Activated naive CD8-positive, alpha-beta T cell treated with anti-CD3 and anti-CD28 coated beads, Interleukin-2, amount 10 ng/mL, durations not matched to agents 7 days and 5 days (primary cell): ENCODE measurements around the gene CCSER1. TPM values are rescaled to one million over a fixed set of nuclear protein-coding genes. Genes with fewer than 3 reads are reported as not detected.

Experiments used
- ATAC-seq: fragments of 150-1000 bp; cut with Tn5 transposase; one replicate; pipeline ENCODE4 v1.10.0; 2021; ENCODE audit warnings: low read depth, moderate library complexity
- POLR2A ChIA-PET: fragments of 350-600 bp; sonication (Branson Sonifier 250); formaldehyde crosslinking; loops from one replicate; lab custom pipeline; 2021; ENCODE audit warnings: antibody characterized with exemption; lab: Charles Lee
- DNase-seq: peaks from one replicate; pipeline ENCODE4 v3.0.0; 2021
- H3K27ac Mint-ChIP-seq: one replicate; pipeline ENCODE4 v1.8.0; 2022; ENCODE audit warnings: mild to moderate bottlenecking, mixed read lengths
- H3K27me3 Mint-ChIP-seq: one replicate; pipeline ENCODE4 v1.8.0; 2022; ENCODE audit warnings: mild to moderate bottlenecking, moderate library complexity, mixed read lengths
- H3K36me3 Mint-ChIP-seq: one replicate; pipeline ENCODE4 v1.8.0; 2021; ENCODE audit warnings: mild to moderate bottlenecking, mixed read lengths
- H3K4me1 Mint-ChIP-seq: one replicate; pipeline ENCODE4 v1.8.0; 2021; ENCODE audit warnings: mixed read lengths
- H3K4me3 Mint-ChIP-seq: one replicate; pipeline ENCODE4 v1.8.0; 2022; ENCODE audit warnings: mild to moderate bottlenecking, moderate library complexity, mixed read lengths
- H3K9me3 Mint-ChIP-seq: one replicate; pipeline ENCODE4 v1.8.0; 2021; ENCODE audit warnings: mixed read lengths
- total RNA-seq, 2 experiments: library from RNA; stranded (reverse); gene quantifications; one replicate each; pipeline ENCODE4 v1.2.3, GENCODE V29; 2021

The CCSER1 gene
- total RNA-seq, 2 experiments from 2014 or later: 0.64 TPM; not detected in 1

GRCh38 chr4:91497892-91498291 is 1370.7 kb downstream of the CCSER1 start:
- Mint-ChIP-seq H3K27ac (no peak overlapping the region), H3K9me3 (no peaks in the 10 kb centered on the region), H3K4me1 (no peaks in the 10 kb centered on the region), H3K36me3 (no peaks in the 10 kb centered on the region), H3K27me3 (no peaks in the 10 kb centered on the region), H3K4me3 (no peak overlapping the region)
- no peak for ATAC-seq
- POLR2A ChIA-PET: no interaction called here
- DNase-seq: no peak

- Mint-ChIP-seq H3K27me3 (no peaks in the 10 kb centered on the region), H3K36me3 (no peaks in the 10 kb centered on the region), H3K9me3 (no peaks in the 10 kb centered on the region), H3K4me3 (no peak overlapping the region), H3K27ac (no peak overlapping the region), H3K4me1 (no peaks in the 10 kb centered on the region)
- DNase-seq (no peak), ATAC-seq (no peak)
- POLR2A ChIA-PET: no interaction called here
These were observed 1375.2 kb downstream of the CCSER1 start for GRCh38 chr4:91502365-91502764.

DNA sequence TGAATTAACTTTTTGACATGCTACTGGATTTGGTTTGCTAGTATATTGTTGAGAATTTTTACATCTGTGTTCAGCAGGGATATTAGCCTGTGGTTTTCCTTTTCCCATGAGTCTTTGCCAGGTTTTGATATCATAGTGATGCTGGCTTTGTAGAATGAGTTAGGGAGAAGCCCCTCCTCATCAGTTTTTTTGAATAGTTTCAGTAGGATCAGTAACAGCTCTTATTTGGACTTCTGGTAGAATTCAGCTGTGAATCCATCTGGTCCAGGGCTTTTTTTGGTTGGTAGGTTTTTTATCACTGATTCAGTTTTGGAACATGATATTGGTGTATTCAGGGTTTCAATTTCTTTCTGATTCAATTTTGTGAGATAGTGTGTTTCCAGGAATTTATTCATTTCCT is 1386.1 kb downstream of the CCSER1 start:
- DNase-seq (no peak), ATAC-seq (no peak)
- Mint-ChIP-seq H3K36me3 (no peaks in the 10 kb centered on the region), H3K27me3 (no peaks in the 10 kb centered on the region), H3K4me1 (no peaks in the 10 kb centered on the region), H3K4me3 (no peak overlapping the region), H3K9me3 (peaks cover 14% of the 10 kb centered on the region), H3K27ac (no peak overlapping the region)
- POLR2A ChIA-PET: no interaction called here

DNA sequence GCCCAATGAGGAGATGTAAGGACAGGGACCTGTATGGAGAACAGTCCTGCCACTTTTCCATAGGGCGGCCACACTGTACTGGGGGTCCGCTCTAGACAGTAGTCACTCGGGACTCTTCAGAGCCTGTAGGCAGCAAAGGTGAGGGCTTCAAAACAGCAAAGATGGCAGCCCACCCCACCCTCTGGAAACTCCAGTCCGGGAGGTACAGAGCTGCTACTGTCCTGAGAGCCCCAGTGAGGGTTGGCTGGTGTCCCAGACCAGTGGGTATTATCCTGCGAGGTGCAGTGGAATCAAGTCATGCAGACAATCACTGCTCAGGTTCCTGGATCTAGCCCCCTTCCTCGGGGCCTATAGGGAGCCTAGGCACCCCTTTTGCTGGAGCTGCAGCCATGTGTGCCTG is 1392.0 kb downstream of the CCSER1 start:
- Mint-ChIP-seq H3K4me3 (no peak overlapping the region), H3K9me3 (peaks cover 5% of the 10 kb centered on the region), H3K27me3 (no peaks in the 10 kb centered on the region), H3K36me3 (no peaks in the 10 kb centered on the region), H3K4me1 (no peaks in the 10 kb centered on the region), H3K27ac (no peak overlapping the region)
- DNase-seq: no peak
- no peak for ATAC-seq
- POLR2A ChIA-PET: no interaction called here

- no peak for DNase-seq
- Mint-ChIP-seq H3K27me3 (no peaks in the 10 kb centered on the region), H3K27ac (no peak overlapping the region), H3K9me3 (peaks cover 6% of the 10 kb centered on the region), H3K4me3 (no peak overlapping the region), H3K36me3 (no peaks in the 10 kb centered on the region), H3K4me1 (no peaks in the 10 kb centered on the region)
- ATAC-seq: no peak
- POLR2A ChIA-PET: no interaction called here
These were observed 1398.4 kb downstream of the CCSER1 start for GRCh38 chr4:91525621-91526020.

- H3K4me3 Mint-ChIP-seq: no peak overlapping the region
- no peaks in the 10 kb centered on the region for H3K36me3 Mint-ChIP-seq
- no peaks in the 10 kb centered on the region for H3K4me1 Mint-ChIP-seq
- peaks cover 4% of the 10 kb centered on the region for H3K9me3 Mint-ChIP-seq
- H3K27me3 Mint-ChIP-seq: no peaks in the 10 kb centered on the region
- POLR2A ChIA-PET: no interaction called here
- ATAC-seq (no peak), DNase-seq (no peak)
- H3K27ac Mint-ChIP-seq: no peak overlapping the region
These were observed 1399.9 kb downstream of the CCSER1 start for GRCh38 chr4:91527056-91527455.

DNA sequence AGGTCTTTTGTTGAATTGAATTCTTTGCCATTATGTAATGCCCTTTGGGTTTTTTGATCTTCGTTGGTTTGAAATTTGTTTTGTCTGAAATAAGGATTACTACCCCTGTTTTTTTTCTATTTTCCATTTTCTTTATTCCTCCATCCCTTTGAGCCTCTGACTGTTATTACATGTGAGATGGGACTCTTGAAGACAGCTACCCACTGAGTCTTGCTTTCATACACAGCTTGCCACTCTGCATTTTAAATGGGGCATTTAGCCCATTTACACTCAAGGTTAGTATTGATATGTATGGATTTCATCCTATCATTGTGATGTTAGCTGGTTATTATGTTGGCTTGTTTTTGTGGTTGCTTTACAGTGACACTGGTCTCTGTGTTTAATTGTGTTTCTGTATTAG is 1440.4 kb downstream of the CCSER1 start:
- POLR2A ChIA-PET: no interaction called here
- H3K4me1 Mint-ChIP-seq: no peaks in the 10 kb centered on the region
- ATAC-seq (no peak), DNase-seq (no peak)
- peaks cover 16% of the 10 kb centered on the region for H3K9me3 Mint-ChIP-seq
- no peak overlapping the region for H3K4me3 Mint-ChIP-seq
- H3K36me3 Mint-ChIP-seq: no peaks in the 10 kb centered on the region
- no peak overlapping the region for H3K27ac Mint-ChIP-seq
- no peaks in the 10 kb centered on the region for H3K27me3 Mint-ChIP-seq

GRCh38 chr4:91577864-91578263 is 1450.7 kb downstream of the CCSER1 start:
- no peaks in the 10 kb centered on the region for H3K27me3 Mint-ChIP-seq
- DNase-seq (no peak), ATAC-seq (no peak)
- H3K27ac Mint-ChIP-seq: no peak overlapping the region
- peaks cover 2% of the 10 kb centered on the region for H3K9me3 Mint-ChIP-seq
- H3K36me3 Mint-ChIP-seq: no peaks in the 10 kb centered on the region
- no peak overlapping the region for H3K4me3 Mint-ChIP-seq
- POLR2A ChIA-PET: no interaction called here
- H3K4me1 Mint-ChIP-seq: no peaks in the 10 kb centered on the region

DNA sequence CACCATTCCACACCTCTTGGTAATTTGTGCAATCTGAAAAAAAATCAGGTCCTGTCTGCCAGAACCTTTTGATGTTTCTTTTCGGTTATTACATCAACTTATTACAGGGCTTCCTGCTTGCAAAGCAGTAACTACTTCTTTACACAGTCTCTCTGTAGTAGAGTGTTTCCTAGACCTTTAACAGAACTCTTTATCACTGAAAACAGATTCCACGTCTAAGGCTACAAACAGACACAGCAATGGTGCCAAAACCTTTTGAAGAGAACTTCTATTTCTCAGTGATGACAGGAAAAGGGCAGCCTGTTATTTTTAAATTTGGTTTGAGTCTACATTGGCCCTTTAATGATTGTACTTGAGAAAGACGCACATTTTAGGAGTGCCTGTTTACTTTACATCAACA is 1463.1 kb downstream of the CCSER1 start:
- H3K36me3 Mint-ChIP-seq: no peaks in the 10 kb centered on the region
- POLR2A ChIA-PET: no interaction called here
- DNase-seq: no peak

DNA sequence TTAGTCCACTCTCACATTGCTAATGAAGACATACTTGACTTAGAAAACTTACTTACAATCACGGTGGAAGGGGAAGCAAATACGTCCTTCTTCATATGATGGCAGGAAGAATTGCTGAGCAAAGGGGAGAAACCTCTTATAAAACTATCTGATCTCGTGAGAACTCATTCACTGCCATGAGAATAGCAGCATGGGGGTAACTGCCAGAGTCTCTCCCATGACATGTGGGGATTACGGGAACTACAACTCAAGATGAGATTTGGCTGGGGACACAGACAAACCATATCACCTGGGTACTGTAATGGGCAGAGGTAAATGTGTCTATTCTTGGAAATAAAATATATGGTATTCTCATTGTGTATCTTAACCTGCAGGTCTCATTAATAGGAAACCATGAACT is 1464.9 kb downstream of the CCSER1 start:
- no peak for ATAC-seq
- Mint-ChIP-seq H3K27ac (no peak overlapping the region), H3K36me3 (no peaks in the 10 kb centered on the region), H3K27me3 (no peaks in the 10 kb centered on the region), H3K4me3 (no peak overlapping the region), H3K4me1 (no peaks in the 10 kb centered on the region), H3K9me3 (no peaks in the 10 kb centered on the region)
- DNase-seq: no peak
- POLR2A ChIA-PET: no interaction called here

More for the DNA sequence above, 1463.1 kb downstream of the CCSER1 start:
- ATAC-seq: no peak
- no peak overlapping the region for H3K27ac Mint-ChIP-seq
- no peak overlapping the region for H3K4me3 Mint-ChIP-seq
- H3K9me3 Mint-ChIP-seq: no peaks in the 10 kb centered on the region
- no peaks in the 10 kb centered on the region for H3K27me3 Mint-ChIP-seq
- no peaks in the 10 kb centered on the region for H3K4me1 Mint-ChIP-seq

DNA sequence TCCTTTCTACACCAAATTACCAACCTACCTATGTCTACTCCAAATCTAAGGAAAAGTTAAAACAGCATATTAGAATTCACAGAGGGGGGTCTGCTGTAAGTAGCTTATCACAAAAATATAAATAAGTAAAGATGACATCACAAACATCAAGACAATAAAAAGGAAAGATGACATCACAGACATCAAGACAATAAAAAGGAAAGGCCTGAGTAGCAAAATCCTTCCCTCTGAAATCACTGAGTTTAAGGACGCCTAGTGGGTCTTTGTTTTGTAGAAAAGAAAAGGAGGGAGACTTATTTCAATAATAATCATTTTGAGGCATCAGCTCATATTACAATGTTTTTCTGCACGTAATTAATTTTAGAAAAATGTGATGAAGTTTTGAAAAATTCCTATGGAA is 1469.5 kb downstream of the CCSER1 start:
- Mint-ChIP-seq H3K4me3 (no peak overlapping the region), H3K27me3 (no peaks in the 10 kb centered on the region), H3K9me3 (no peaks in the 10 kb centered on the region), H3K4me1 (no peaks in the 10 kb centered on the region), H3K36me3 (no peaks in the 10 kb centered on the region), H3K27ac (no peak overlapping the region)
- POLR2A ChIA-PET: no interaction called here
- no peak for DNase-seq
- no peak for ATAC-seq

- no peak for ATAC-seq
- Mint-ChIP-seq H3K27me3 (no peaks in the 10 kb centered on the region), H3K4me3 (no peak overlapping the region), H3K27ac (no peak overlapping the region), H3K9me3 (no peaks in the 10 kb centered on the region), H3K36me3 (no peaks in the 10 kb centered on the region), H3K4me1 (no peaks in the 10 kb centered on the region)
- DNase-seq: no peak
- POLR2A ChIA-PET: no interaction called here
These were observed 1471.5 kb downstream of the CCSER1 start for GRCh38 chr4:91598696-91599095.

DNA sequence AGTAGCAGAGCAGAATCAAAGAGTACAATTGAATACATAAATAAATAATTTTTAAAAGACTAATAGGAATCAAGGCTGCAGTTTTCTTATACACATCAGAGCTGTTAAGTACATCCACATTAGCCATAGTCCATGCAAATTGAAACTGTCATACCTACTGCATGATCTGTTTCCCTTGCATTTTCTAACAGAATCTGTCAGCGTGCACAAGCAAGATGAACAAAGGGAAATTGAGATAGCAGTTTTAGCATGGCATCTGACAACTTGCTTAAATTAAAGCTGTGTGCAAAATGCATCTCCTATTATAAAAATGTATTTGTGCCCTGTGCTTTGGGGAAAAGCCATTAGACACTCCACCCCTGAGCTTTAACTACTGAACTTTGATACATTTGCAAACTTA is 1473.1 kb downstream of the CCSER1 start:
- H3K36me3 Mint-ChIP-seq: no peaks in the 10 kb centered on the region
- ATAC-seq (no peak), DNase-seq (no peak)
- no peak overlapping the region for H3K4me3 Mint-ChIP-seq
- H3K27ac Mint-ChIP-seq: no peak overlapping the region
- no peaks in the 10 kb centered on the region for H3K27me3 Mint-ChIP-seq
- POLR2A ChIA-PET: no interaction called here
- no peaks in the 10 kb centered on the region for H3K4me1 Mint-ChIP-seq
- no peaks in the 10 kb centered on the region for H3K9me3 Mint-ChIP-seq

- no peaks in the 10 kb centered on the region for H3K36me3 Mint-ChIP-seq
- POLR2A ChIA-PET: no interaction called here
- H3K9me3 Mint-ChIP-seq: no peaks in the 10 kb centered on the region
- no peak overlapping the region for H3K27ac Mint-ChIP-seq
- no peaks in the 10 kb centered on the region for H3K4me1 Mint-ChIP-seq
- no peaks in the 10 kb centered on the region for H3K27me3 Mint-ChIP-seq
- ATAC-seq (no peak), DNase-seq (no peak)
- H3K4me3 Mint-ChIP-seq: no peak overlapping the region
These were observed 1474.2 kb downstream of the CCSER1 start for GRCh38 chr4:91601401-91601800.

DNA sequence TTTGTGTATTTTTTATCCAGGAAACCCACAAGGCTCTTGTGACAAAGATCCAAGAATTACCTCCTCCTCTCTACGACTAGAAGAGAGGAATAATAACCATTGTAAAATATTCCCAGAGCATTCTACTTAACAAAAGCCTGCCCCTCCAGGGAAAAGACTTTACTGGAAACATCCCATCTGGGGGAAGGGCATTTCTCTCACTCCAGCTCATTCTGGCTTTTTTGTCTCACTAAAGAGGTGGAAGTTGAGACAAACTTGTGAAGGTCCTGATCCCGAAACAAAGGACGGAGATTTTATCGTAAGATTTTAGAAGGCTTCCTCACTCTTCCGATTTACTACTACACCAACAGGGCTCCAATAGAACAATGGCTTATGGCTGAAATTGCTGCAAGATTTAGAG is 1484.6 kb downstream of the CCSER1 start:
- H3K27me3 Mint-ChIP-seq: no peaks in the 10 kb centered on the region
- DNase-seq: no peak
- no peak overlapping the region for H3K4me3 Mint-ChIP-seq
- H3K27ac Mint-ChIP-seq: no peak overlapping the region
- no peaks in the 10 kb centered on the region for H3K4me1 Mint-ChIP-seq
- POLR2A ChIA-PET: no interaction called here
- ATAC-seq: no peak
- H3K36me3 Mint-ChIP-seq: no peaks in the 10 kb centered on the region
- H3K9me3 Mint-ChIP-seq: peaks cover 2% of the 10 kb centered on the region
